Measurements from ENCODE around the gene SLC1A6.
"Not testable (repeated sequence)": the region's sequence is repeated elsewhere in the genome, so short reads cannot be mapped to it uniquely, and the experiment has no call there.

The SLC1A6 gene

DNA sequence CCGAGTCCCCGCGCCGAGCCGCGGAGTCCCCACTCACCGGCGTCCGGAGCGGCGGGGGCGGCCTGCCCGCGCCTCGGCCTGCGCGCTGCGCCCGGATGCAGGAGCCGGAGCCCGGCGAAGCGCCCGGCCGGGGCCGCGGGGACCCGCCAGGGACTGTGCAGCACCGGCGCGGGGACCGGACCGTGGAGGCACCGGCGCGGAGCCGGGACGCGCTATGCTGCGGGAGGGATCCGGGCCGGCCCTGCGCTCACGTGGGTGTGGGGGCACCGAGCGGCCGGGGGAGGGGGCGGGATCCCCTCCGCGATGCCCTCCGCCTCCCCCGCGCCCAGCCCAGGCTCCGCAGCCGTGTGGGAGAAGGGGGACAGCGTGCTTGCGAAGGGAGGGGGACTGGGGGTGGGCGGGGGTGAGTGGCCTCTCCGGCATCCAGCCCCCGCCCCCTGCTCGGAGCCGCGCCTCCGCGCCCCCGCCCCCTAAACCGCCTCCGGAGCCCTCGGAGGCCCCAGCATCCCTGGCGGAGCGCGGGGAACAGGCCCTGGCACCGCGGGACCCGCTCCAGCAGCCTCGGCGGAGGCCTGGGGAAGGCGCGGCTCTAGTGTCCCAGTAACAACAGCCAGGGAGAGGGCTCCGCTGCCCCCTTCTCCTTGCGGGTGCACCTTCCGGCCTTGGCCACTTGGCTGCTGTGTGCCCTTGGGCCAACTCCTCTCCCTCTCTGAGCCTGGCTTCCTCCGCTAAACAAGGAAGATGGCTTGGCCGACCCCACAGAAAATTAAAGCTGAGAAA, at the start of gene SLC1A6:
TSS of gene SLC1A6 (minus strand) at position 389 of the 780 bp plus-strand sequence. CDS start 6,954 bp downstream, outside the sequence.
- DNase-seq (ENCODE audit: low spot score), result no peak

DNA sequence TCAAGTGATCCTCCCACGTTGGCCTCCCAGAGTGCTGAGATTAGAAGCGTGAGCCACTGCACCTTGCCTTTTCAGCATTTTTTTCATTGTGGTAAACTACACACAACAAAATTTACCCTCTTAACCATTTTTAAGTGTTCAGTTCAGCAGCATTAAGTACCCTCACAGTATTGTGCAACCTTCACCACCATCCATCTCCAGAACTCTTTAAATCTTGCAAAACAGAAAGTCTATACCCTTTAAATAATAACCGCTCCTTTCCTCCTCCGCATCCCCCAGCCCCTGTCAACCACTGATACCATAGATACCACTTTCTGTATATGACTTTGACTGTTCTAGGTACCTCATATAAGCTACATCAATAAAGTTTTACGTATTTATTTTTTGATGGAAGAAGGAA, 48.8 kb upstream of the SLC1A6 start:
- no peak for DNase-seq (ENCODE audit: low spot score)

DNA sequence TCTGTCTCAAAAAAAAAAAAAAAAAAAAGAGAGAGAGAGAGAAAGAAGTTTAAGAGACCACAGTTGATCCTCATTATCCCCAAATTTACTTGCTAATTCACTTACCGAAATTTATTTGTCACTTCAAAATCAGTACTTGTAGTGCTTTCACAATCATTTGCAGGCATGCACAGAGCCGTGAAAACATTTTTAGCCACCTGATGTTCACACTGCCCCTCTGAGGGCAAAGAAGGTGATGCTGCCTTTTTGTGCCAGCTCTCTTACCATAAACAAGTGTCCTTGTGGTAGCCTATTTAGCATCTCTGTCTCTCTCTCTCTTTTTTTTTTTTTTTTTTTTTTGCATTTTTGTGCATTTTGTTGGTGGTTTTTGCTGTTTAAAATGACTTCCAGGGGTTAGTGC, 45.6 kb upstream of the SLC1A6 start:
- DNase-seq (ENCODE audit: low spot score), result no peak

DNA sequence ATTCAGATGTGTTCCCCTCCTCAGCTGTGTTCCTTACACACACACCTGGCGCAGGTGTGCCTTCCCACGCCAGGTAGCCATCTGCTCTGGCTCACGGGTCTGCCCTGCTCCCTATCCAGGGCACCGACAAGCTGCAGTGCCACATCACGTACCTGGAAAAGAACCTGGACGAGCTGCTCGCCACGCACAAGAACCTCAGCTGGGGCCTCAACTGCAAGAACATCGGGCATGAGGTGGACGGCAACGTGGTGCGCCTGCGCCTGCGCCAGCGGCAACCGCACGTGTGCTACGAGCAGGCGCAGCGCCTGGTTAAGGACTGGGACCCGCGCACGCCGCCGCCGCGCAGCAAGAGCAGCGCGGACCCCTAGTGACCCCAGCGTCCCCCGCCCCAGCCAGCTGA, 43.1 kb upstream of the SLC1A6 start:
- no peak for DNase-seq (ENCODE audit: low spot score)

DNA sequence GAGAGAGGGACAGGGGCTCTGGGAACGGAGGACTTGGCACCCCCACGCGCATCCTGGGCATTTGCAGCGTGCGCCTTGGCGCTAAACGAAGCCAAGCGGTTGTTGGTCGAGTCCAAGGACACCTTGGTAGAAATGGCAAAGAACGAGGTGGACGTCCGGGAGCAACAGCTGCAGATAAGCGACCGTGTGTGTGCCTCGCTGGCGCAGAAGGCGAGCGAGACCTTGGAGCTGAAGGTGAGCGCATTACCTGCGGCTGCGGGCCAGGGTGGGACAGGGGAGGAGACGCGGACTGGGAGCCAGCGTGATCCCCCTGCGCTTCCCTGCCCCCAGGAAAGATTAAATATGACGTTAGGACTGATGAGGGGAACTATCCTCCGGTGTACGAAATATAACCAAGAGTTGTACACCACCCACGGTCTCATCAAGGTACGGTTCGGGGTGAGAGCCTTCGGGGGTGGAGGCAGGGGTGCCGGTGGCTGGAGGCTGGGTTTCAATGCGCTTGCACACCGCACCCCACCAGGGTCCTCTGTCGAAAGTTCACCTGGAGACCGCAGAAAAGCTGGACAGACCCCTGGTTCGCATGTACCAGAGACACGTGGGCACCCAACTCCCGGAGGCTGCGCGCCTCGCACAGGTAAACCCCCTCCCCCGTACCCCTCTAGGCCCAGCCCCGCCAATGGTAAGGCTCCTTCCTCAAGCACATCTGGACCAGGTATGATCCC, 41.8 kb upstream of the SLC1A6 start:
- no peak for DNase-seq (ENCODE audit: low spot score)

DNA sequence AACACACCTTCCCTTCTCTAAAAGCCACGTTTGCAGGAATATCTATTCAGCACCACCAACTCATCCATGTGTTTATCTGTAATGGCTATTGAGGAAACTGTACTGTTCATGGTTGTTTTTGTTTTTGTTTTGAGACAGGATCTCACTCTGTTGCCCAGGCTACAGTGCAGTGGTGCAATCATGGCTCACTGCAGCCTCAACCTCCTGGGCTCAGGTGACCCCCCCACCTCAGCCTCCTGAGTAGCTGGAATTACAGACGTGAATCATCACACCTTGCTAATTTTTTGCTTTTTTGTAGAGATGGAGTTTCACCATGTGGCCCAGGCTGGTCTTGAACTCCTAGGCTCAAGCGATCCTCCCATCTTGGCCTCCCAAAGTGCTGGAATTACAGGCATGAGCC, 39.2 kb upstream of the SLC1A6 start:
- not testable (repeated sequence) for DNase-seq (ENCODE audit: low spot score)

DNA sequence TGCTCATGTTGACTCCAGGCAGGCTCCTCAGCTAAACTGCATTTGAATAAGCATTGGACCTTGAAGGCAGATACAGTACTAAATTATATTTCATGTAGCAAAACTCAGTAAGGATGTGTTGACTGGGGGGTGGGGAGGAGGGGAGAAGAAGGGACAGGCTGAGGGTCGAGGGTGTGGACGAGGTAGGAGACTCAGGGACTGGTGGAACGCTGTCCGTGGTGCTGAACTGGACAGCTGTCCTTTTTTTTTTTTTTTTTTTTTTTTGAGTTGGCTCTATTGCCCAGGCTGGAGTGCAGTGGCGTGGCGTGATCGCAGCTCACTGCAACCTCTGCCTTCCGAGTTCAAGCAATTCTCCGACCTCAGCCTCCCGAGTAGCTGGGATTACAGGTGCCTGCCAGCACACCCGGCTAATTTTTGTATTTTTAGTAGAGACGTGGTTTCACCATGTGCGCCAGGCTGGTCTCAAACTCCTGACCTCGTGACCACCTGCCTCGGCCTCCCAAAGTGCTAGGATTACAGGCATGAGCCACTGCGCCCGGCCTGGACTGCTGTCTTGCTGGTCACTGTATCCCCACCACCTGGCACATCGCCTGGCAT, 36.4 kb upstream of the SLC1A6 start:
- no peak for DNase-seq (ENCODE audit: low spot score)

DNA sequence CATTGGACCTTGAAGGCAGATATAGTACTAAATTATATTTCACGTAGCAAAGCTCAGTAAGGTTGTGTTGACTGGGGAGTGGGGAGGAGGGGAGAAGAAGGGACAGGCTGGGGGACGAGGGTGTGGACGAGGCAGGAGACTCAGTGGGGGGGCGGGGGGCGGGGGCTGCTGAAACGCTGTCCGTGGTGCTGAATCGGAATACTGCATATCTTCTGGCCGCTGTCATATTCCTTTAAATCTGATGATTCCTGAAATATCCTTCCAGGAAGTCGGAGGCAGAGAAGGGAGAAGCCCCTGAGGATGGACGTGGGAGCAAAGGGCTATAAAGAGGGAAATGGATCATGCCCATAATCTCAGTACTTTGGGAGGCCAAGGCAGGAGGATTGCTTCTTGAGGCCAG, 34.9 kb upstream of the SLC1A6 start:
- no peak for DNase-seq (ENCODE audit: low spot score)

DNA sequence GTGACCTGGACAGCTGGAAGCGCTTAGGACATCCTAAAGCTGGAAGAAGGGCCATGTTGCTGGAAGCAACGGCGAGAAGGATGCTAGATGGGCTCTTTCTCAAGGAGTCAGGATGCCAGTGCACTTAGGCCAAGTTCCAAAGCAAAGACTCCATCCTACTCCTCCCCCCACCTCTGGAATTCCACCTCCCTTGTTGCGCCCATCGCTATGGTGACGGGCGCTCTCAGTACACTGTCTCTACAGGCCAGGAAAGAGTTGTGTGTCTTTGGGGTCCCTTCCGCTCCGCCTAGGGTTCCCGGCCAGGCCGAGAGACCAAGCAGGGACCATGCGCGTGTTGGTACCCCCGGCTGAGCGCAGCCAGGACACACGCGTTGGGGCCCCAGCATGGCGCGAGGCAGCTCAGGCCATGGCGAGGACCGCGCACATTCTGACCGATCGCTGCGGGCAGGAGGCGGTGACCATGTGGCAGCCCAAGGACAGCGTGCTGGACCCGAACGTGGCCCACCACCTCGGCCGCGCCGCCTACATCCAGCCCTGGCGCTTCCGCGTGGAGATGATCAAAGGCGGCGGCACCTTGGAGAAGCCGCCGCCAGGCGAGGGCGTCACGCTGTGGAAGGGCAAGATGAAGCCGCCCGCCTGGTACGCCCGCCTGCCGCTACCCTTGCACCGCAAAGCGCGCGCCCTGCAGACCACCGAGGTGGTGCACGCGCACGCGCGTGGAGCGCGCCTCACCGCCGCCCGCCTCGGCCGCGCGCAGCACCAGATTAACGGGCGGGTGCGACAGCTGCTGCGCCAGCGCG, 31.0 kb upstream of the SLC1A6 start:
- no peak for DNase-seq (ENCODE audit: low spot score)

DNA sequence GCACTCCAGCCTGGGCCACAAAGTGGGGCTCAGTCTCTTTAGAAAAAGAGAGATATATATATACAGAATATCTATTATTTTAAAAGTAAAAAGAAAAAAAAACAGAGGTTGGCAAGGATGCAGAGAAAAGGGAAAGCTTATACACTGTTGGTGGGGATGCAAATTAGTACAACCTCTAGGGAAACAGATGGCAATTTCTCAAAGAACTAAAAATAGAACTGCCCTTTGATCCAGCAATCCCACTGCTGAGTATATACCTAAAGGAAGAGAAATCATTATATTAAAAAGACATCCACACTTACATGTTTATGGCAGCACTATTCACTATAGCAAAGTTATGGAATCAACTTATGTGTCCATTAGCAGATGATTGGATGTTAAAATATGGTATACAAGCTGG, 28.6 kb upstream of the SLC1A6 start:
- DNase-seq (ENCODE audit: low spot score), result no peak

DNA sequence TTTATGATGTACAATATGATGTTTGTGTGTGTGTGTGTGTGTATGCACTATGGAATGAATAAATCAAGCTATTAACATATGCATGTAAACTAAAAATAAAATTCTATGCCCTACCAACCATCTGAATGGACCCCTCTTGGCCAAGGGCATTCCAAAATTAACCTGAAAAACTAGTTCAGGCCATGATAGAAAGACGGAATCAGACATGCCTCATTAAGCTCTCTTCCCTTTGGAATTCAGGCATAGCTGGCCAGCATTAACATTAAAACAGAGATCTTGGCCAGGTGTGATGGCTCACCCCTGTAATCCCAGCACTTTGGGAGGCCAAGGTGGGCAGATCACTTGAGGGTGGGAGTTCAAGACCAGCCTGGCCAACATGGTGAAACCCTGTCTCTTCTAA, 18.3 kb upstream of the SLC1A6 start:
- no peak for DNase-seq (ENCODE audit: low spot score)

DNA sequence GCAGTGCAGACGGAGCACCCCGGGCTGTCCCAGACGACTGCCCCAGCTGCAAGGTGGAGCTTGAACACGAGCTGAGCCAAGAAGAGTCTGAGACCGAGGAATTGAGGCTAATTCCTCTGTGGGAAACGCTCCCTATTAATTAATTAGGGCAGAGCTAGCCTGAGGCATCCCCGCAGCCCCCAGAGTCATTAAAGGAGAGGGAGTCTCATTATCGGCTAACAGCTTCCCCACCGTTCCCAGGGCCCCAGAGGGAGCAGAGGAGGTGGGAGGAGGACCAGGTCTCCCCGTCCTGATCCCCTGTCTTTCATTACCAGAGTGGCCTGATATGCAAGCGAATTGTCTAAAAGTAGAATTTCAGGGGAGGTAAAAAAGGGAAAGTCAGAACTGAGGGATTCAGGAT, 13.1 kb upstream of the SLC1A6 start:
- no peak for DNase-seq (ENCODE audit: low spot score)

DNA sequence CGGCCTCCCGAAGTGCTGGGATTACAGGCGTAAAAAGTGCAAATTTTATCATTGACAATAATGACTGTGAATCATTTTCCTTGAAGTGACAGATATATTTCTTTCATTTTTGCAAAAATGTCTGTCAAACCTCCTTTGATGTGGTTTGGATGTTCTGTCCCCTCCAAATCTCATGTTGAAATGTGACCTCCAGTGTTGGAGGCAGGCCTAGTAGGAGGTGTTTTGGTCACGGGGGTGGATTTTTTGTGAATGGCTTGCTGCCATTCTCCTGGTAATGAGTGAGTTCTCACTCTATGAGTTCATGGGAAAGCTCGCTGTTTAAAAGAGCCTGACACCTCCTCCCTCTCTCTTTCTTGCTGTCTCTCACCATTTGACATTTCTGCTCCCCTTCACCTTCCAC, 5.5 kb upstream of the SLC1A6 start:
- DNase-seq (ENCODE audit: low spot score), result no peak

DNA sequence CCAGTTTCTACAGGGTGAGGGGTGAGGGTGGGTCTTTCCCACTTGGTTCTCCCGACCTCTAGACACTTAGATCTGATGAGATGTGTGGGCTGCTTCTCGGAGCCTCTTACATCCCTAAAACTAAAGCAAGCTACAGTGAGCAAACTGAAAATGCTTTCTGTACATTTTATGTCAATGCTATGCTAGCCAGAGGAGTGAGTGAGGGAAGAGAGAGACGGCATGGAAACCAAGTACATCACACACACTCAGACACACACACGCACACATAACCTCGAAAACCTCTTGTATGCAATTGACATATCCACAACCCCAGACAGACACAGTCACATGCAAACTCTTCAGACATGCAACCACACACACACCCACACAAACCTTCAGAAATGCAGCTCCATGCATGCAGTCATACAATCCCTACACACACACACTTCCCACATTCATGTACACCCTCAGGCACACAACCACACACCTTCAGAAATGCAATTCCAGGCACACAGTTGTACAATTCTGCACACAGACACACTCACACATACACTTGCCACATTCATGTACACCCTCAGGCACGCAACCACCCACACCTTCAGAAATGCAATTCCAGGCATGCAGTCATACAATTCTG, 1.4 kb downstream of the SLC1A6 start:
- no peak for DNase-seq (ENCODE audit: low spot score)

DNA sequence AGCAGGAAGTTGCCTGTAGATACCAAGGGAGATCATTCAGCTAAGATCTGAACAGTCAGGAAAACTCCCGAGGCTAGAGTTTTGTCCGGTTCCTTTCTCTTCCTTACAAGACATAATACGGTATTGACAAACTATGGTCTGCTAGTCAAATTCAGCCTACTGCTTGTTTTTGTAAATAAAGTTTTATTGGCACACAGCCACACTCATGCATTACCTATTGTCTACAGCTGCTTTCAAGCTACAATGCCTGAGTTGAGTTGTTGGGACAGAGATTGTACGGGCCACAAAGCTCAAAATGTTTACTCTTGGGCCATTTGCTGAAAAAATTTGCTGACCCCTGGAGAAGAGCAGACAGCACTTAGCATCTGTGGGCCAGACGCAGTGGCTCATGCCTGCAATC, 2.5 kb downstream of the SLC1A6 start:
- DNase-seq (ENCODE audit: low spot score), result no peak

DNA sequence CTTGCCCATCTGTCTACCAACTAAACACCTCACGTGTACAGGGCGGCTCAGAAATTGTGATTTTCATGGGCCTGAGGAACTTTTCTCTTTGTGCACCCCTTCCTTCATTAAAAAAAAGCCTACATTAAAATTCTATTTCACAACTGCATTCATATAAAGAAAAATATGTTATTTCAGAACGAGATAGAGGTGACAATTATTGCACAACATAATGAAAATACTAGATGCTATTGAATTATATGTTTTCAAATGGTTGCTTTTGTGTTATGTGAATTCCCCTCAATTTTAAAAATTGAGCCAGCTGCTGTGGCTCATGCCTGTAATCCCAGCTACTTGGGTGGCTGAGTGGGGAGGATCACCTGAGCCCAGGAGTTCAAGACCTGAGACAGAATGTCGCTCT, 5.2 kb downstream of the SLC1A6 start:
- DNase-seq (ENCODE audit: low spot score), result no peak

DNA sequence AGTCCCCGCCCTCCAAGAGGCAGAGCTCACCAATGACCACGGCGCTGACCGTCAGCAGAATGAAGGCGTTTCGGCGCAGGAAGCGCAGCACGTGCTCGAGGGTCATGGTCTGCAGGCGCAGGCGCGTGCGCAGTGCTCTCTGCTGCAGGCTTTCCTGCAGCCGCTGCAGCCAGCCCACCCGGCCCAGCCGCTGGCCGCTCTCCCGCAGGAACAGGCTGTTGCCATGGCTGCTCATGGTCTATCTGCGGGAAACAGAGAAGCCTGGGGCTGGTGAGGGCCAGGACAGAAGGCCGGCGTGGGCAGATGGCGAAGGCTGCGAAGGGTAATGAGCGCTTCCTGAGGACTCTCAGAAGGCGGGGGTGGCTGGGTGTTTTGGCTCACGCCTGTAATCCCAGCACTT, 7.0 kb downstream of the SLC1A6 start:
- DNase-seq (ENCODE audit: low spot score), result no peak

DNA sequence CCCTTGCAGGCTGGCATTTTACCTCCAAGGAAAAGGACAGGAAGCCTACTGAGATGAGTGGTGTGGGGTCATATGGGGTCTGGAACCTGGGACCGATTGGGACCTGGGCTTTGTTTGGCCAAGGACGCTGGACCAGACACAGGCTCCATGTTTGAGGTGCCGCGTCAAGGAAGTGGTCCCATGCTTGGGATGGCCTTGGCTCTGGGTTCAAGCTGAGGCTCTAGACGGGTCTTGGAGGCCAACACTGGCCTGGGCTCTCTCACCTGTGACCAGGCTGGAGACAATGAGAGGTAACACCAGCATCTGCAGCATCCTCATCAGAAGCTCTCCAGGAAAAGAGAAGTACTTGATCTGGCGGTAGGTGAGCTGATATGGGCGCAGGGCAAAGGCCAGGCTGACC, 8.2 kb downstream of the SLC1A6 start:
- no peak for DNase-seq (ENCODE audit: low spot score)

DNA sequence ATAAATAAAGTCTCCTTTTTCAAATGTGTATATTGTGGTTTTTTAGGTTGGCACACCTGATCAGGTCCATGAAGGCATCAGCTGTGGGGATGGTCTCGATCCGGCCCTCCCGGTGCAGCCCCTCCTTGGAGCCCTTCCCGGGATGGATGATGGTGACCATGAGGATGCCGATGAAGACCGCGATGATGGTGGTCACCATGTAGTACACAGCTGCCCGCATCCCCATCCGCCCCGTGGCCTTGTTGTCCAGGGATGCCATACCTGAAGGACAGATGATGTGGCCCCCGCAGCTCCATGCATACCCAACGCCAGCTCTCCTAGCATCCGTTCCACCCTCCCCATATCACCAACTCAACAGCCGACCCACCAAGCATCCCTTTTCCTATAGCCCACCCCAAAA, 11.4 kb downstream of the SLC1A6 start:
- no peak for DNase-seq (ENCODE audit: low spot score)

DNA sequence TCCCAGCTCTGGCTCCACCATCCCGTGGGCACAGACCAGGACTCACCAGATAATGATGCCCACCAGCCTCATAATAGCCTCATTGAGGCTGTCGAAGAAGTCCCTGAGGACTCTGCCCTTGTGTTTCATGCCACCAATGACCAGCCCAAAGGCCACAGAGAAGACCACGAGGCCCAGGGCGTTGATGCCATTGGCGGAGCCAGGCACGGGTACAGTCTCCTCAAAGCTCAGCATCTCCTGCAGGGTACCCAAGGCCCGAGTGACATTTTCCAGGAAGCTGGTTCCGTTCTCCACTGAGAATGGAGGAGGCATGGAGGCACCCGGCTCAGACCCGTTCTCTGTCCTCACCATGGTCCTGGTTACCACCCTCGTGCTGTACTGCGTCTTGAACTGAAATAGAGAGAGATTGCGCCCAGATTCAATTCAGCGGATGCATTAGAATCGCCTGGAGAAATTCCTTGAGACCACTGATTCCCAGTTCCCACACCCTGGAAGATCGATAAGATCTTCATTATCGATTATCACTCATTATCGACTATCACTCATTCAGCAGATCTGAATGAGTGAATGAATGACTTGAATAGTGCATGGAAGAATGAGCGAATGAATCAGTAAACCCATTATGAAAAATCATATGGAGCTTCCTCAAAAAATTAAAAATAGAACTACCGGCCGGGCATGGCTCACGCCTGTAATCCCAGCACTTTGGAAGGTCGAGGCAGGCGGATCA, 17.5 kb downstream of the SLC1A6 start:
- DNase-seq (ENCODE audit: low spot score), result no peak

DNA sequence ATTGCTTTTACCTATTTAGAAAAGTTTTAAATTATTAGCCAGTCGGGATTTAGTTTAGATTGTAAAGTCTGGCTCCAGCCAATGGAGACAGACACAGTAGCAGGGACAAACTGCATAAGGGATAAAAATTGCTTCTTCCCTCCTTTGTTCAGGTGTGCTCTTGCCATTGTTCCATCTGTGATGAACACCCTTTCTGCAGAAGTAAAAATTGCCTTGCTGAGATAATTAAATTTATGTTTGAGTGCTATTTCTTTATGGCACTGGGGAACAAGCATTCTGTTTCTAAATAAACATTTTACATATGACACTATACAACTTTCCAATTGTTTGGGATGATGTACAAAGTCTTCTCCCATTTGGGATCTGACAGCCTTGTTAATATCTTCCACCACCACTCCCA, 20.4 kb downstream of the SLC1A6 start:
- DNase-seq (ENCODE audit: low spot score), result no peak

All from pons (tissue), 1 donor.